Measurements from ENCODE around the gene TSTD2.

TSTD2 gene

DNA sequence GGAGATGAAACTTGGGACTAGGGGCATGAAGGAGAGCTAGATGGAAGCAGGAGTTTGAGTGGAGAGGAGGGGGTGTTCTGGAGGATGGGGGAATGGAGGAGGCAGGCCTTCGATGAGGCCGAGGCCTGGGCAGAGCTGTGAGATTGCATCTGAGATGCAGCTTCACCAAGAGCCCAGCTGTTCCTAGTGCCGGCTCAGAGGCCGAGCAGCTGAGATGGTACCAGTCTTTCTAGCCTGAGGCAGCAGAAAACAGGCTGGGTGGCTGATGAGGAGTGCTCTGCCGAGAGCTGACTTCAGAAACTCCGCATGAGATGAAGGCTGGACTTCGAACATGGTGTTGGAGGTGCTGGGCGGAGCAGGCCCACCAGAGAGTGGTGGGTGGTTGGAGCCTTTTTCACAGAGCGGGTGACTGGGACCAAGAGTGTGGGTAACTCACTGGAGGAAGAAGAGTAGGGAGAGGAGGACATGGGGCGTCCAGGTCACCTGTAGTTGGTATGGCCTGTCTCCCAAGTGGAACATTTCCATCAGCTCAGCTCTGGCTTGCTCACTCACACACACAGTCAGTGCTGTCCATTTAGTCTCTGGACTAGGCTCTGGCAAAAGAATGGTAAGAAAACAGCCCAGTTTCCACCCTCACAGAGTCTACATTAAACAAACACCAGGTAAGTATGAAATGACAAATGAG, 77.0 kb downstream of the TSTD2 start:
- in situ Hi-C loops (cut with MboI; ENCODE audit: low sequenced_read_pairs, unreplicated experiment): no loop called here
- DNase-seq (ENCODE audit: low spot score): no peak
- TF ChIP-seq, protein P1, sequence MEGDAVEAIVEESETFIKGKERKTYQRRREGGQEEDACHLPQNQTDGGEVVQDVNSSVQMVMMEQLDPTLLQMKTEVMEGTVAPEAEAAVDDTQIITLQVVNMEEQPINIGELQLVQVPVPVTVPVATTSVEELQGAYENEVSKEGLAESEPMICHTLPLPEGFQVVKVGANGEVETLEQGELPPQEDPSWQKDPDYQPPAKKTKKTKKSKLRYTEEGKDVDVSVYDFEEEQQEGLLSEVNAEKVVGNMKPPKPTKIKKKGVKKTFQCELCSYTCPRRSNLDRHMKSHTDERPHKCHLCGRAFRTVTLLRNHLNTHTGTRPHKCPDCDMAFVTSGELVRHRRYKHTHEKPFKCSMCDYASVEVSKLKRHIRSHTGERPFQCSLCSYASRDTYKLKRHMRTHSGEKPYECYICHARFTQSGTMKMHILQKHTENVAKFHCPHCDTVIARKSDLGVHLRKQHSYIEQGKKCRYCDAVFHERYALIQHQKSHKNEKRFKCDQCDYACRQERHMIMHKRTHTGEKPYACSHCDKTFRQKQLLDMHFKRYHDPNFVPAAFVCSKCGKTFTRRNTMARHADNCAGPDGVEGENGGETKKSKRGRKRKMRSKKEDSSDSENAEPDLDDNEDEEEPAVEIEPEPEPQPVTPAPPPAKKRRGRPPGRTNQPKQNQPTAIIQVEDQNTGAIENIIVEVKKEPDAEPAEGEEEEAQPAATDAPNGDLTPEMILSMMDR (IDR thresholded peaks at IDR 0.05; ENCODE audit: borderline replicate concordance, control extremely low read depth, extremely low read depth, insufficient read depth, missing control alignments): no peak

DNA sequence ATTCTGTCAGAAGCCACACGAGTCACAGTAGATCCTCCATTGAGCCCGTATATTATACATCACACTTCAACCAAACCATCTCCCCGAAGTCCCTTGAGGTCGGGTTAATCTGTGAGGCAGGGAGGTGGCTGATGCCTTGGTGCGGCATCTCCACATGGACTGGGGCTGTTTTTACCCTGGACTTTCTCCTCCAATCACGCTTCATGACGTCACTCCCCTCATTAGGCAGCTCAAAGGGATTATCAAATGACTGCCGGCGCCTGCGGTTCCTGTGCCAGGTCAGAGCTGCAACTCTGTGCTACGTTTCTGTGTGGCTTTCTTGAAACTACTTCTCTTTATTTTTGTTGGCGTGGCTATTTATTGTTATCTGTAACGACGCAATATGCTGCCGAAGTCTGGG, 78.0 kb downstream of the TSTD2 start:
- in situ Hi-C loops (cut with MboI; ENCODE audit: low sequenced_read_pairs, unreplicated experiment): no loop called here
- DNase-seq (ENCODE audit: low spot score): no peak
- TF ChIP-seq, protein P1 (IDR thresholded peaks at IDR 0.05; ENCODE audit: borderline replicate concordance, control extremely low read depth, extremely low read depth, insufficient read depth, missing control alignments): no peak

DNA sequence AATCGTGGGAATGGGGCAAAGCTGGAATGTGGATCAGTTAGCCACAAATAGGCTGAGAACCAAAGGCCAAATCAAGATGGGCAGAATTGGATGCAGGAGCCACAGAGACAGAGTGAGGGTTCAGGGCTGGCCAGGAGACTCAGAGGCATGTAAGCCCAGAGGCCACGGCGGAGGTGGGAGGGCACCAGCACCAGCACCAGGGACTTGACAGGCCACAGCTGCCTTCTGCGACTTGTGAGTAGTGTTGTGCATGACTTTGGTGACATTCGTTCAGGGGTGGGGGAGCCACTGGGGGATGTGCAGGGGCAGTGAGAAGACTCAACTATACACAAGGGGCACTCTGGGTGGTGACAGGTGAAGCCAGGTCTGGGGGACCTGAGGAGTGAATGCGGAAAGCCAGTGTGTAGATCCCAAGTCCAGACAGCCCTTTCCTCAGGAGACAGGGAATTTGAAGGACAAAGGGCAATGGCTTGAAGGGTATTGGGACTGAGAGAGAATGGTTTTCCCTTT, 78.5 kb downstream of the TSTD2 start:
- no peak for DNase-seq (ENCODE audit: low spot score)
- TF ChIP-seq, protein P1 (IDR thresholded peaks at IDR 0.05; ENCODE audit: borderline replicate concordance, control extremely low read depth, extremely low read depth, insufficient read depth, missing control alignments): no peak
- in situ Hi-C loops (cut with MboI; ENCODE audit: low sequenced_read_pairs, unreplicated experiment): no loop called here

DNA sequence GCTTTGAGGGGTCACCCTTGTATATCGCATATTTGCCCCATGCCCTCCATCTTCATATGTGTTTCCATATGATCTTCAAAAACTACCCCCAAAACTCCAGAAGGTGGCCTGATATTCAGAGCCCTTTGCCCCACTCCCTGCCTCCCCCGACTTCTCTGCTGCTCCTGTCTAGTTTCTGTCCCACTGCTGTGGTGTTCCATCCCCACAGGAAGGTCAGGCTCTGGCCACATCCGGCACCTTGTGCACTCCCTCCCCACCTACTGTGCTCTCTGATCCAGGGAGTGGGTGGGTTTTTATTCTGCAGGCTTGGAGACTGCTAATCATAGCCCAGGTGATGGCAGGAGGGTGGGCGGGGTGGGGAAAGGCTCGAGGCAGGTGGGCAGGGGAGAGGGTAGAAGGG, 79.3 kb downstream of the TSTD2 start:
- no peak for DNase-seq (ENCODE audit: low spot score)
- in situ Hi-C loops (cut with MboI; ENCODE audit: low sequenced_read_pairs, unreplicated experiment): no loop called here
- TF ChIP-seq, protein P1 (IDR thresholded peaks at IDR 0.05; ENCODE audit: borderline replicate concordance, control extremely low read depth, extremely low read depth, insufficient read depth, missing control alignments): no peak

DNA sequence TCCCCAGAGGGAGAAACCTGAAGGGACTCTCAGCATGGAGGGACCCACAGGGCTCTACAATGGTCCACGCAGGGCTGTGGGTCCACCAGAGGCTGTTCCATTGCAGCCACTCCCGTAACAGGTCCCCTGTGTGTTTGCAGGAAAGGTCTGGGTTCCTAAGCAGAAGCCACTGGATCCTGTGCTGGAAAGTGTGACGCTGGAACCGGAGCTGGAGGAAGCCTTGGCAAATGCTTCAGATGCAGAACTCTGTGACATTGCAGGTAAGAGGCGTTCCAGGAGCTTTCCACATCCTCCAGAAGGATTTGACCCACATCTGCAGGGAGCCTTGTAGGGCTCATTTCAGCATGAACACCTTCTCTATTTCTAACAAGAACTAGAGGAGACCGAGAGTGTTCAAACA, 80.0 kb downstream of the TSTD2 start:
- TF ChIP-seq, protein P1 (IDR thresholded peaks at IDR 0.05; ENCODE audit: borderline replicate concordance, control extremely low read depth, extremely low read depth, insufficient read depth, missing control alignments): no peak
- in situ Hi-C loops (cut with MboI; ENCODE audit: low sequenced_read_pairs, unreplicated experiment): no loop called here
- no peak for DNase-seq (ENCODE audit: low spot score)

DNA sequence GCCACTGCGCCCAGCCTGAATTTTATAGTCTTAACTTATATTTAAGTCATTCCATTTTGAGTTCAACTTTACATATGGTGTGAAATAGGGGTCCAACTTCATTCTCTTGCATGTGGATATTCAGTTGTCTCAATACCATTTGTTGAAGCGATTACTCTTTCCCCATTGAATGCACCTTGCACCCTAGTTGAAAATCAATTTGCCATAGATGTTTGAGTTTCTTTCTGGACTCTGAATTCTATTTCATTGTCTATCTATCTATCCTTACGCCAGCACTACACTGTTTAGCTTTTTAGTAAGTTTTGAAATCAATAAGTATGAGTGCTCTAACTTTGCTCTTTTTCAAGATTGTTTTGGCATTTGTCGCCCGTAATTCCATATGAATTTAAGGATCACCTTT, 81.9 kb downstream of the TSTD2 start:
- in situ Hi-C loops (cut with MboI; ENCODE audit: low sequenced_read_pairs, unreplicated experiment): no loop called here
- no peak for DNase-seq (ENCODE audit: low spot score)
- TF ChIP-seq, protein P1 (IDR thresholded peaks at IDR 0.05; ENCODE audit: borderline replicate concordance, control extremely low read depth, extremely low read depth, insufficient read depth, missing control alignments): no peak

All from GM13976 (cell line).